Mucosa of descending colon (tissue), 3 donors: ENCODE results near the gene DLK1. TPM values are rescaled to one million over a fixed set of nuclear protein-coding genes. Genes with fewer than 3 reads are reported as not detected.

ENCODE experiments used
- ATAC-seq: fragments of 200-7000 bp; cut with Tn5 transposase; one replicate; pipeline ENCODE4 v1.9.1; 2020; ENCODE audit warnings: mild to moderate bottlenecking, moderate library complexity
- DNase-seq, 3 donors: peaks; one replicate each; pipeline ENCODE4 v3.0.0-alpha.2; 2020
- H3K36me3 ChIP-seq: fragments of 200-600 bp; one replicate; pipeline ENCODE4 v1.8.0; 2021; ENCODE audit warnings: low read depth, mild to moderate bottlenecking
- H3K4me1 ChIP-seq: fragments of 200-600 bp; one replicate; pipeline ENCODE4 v1.8.0; 2021; ENCODE audit warnings: low read depth, mild to moderate bottlenecking
- H3K4me3 ChIP-seq: fragments of 200-600 bp; one replicate; pipeline ENCODE4 v1.8.0; 2021; ENCODE audit warnings: mild to moderate bottlenecking
- H3K9me3 ChIP-seq: fragments of 200-600 bp; one replicate; pipeline ENCODE4 v1.8.0; 2021; ENCODE audit warnings: mild to moderate bottlenecking
- intact Hi-C, 2 donors: fragments of 100-400 bp; cut with DNase I in 1 of 2; cut with micrococcal nuclease in 1 of 2; formaldehyde crosslinking; loops; one replicate each; pipeline versions ENCODE4 v1.11.0 to v1.11.1; 2022; cut with DNase I, micrococcal nuclease
- total RNA-seq, 3 donors: library from RNA; stranded (reverse); fragmentation: NEBNext Ultra II Directional in 2 of 3; extraction: Animal tissue kit (Norgen Biotek cat#: 25700) in 2 of 3; gene quantifications; one replicate each; pipeline versions ENCODE4 v1.2.1 to v1.2.4, GENCODE V29; 2021 to 2023
- TF ChIP-seq, protein P1 (sequence below): fragments of 200-600 bp; IDR thresholded peaks from one replicate; pipeline ENCODE4 v1.8.0; 2022; ENCODE audit warnings: antibody characterized with exemption, mild to moderate bottlenecking
- donor health status: DM: no; HTN: no; CAD: no; lungs with moderate emphysema.
- donor health status: DM: no; HTN: no; CAD: no.
- donor health status: DM: no; HTN: yes; CAD: no.

DLK1 gene
- total RNA-seq, 3 donors from 2014 or later: 1.9 TPM; not detected in 2

DNA sequence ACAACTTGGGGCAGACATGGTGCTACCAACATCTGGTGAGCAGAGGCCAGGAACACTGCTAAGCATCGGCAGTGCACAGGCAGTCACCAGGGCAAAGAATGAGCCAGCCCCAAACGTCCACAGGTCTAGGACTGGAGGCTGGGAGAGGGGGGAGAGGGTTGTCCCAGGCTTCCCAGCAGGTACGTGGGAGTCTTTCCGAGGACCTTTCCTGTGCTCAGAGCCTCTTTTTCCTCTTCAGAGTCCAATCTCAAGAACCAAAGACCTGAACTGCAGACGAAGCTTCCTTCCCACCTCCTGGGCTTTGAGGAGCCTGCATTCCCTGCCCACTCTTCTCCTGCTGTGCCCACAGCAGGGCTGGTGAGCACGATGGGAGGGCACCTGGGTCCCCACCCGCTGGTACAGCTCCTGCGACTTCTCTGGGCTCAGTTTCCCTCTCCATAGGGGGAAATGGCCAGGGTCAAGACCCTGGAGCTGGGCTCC, 48.7 kb downstream of the DLK1 start:
- TF ChIP-seq, protein P1, sequence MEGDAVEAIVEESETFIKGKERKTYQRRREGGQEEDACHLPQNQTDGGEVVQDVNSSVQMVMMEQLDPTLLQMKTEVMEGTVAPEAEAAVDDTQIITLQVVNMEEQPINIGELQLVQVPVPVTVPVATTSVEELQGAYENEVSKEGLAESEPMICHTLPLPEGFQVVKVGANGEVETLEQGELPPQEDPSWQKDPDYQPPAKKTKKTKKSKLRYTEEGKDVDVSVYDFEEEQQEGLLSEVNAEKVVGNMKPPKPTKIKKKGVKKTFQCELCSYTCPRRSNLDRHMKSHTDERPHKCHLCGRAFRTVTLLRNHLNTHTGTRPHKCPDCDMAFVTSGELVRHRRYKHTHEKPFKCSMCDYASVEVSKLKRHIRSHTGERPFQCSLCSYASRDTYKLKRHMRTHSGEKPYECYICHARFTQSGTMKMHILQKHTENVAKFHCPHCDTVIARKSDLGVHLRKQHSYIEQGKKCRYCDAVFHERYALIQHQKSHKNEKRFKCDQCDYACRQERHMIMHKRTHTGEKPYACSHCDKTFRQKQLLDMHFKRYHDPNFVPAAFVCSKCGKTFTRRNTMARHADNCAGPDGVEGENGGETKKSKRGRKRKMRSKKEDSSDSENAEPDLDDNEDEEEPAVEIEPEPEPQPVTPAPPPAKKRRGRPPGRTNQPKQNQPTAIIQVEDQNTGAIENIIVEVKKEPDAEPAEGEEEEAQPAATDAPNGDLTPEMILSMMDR: no peak
- intact Hi-C loops: no loop called here
- DNase-seq: no peak

DNA sequence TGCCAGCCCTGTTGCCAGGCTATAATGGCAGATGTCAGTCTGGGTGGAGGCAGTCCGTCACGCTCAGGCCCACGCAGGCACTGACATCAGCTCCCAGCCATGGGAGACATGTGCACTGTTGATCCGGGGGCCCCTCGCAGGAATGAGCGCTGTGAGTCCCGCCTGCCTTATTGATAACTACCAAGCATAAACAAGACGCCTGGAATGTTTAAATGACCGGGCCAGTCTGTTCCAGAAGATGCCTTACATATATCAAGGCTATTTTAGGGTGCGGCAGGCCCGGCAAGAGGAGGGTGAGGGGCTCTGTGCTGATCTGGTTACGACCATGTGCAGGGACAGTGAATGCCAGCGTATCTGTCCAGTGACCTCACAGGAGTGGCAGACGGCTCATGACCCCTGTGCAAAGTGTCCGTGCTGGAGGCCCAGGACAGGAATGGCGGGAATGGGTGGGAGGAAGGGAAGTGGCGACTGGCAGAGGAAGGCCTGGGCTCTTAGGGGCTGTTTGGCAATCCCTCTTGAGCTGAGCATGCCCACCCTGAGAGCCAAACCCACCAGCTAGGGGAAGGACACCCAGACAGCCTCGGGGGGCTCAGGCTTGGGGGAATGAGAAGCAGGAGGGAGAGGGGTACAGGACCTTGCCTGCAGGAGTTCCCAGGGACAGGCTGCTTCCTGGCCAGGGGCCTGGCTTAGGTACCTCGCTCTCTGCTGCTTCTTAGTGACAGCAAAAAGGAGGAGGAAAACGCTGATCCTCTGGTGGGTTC, 49.3 kb downstream of the DLK1 start:
- intact Hi-C loops: no loop called here
- no peaks in the 10 kb centered on the region for H3K36me3 ChIP-seq
- ATAC-seq (no peak), DNase-seq (no peak)
- no peaks in the 10 kb centered on the region for H3K4me1 ChIP-seq
- TF ChIP-seq, protein P1: no peak
- no peak overlapping the region for H3K4me3 ChIP-seq
- no peaks in the 10 kb centered on the region for H3K9me3 ChIP-seq

More for the DNA sequence above, 48.7 kb downstream of the DLK1 start:
- Histone ChIP-seq H3K36me3 (no peaks in the 10 kb centered on the region), H3K4me1 (no peaks in the 10 kb centered on the region), H3K4me3 (no peak overlapping the region), H3K9me3 (no peaks in the 10 kb centered on the region)
- ATAC-seq: no peak

DNA sequence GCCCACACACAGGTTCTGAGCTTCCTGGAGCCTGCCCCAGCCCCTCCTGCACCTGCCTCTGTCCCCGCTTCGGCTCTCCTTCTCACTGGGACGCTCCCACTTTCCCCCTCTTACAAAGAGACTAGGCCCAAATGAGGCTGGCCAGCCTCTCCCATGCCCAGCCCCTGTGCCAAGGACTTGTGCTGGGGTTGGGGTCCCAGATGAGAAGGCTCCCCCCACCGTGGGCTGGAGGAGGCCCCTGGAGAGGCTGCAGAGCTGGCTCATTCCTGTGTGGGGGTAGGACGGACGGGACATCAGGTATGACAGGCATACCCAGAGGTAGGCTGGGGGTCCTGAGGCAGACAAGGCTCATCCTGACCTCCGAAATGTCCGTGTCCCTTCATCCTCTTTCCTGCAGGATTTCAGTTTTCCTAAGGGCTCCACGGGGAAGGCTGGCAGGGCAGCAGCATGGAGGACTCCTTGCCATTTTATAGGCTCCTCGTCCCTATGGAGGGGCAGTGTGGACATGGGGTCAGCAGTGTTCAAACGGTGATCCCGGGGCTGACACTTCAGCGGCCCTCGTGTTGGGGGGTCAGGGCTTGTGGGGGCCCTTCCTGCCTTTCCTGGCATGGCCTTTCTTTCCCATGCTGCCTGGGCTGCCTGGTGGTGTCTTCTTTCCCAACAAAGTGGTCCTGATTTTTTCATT, 50.1 kb downstream of the DLK1 start:
- intact Hi-C loops: no loop called here
- Histone ChIP-seq H3K36me3 (no peaks in the 10 kb centered on the region), H3K4me3 (no peak overlapping the region), H3K4me1 (no peaks in the 10 kb centered on the region), H3K9me3 (no peaks in the 10 kb centered on the region)
- DNase-seq (no peak), ATAC-seq (no peak)
- TF ChIP-seq, protein P1: no peak

DNA sequence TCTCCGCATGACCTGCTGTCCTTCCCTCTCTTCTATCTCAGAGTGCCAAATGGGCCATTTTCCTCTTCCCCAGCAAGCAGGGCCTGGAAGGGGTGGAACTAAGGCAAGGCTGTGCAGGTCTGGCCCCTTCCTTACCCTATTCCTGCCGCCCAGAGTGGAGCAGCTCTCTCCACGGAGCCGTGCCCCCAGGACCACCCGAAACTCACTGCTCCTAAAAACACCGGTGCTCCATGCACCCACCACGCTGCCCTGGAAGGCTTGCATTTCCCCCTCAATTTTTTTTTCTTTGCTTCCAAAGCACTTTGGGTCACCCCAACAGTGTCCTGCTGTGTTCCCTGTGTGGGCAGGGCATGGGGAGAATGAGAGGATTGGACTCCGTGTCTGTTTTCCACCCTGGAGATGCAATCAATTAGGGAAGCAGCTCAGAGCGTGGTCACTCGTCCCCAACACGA, 50.7 kb downstream of the DLK1 start:
- no peak for ATAC-seq
- no peaks in the 10 kb centered on the region for H3K4me1 ChIP-seq
- TF ChIP-seq, protein P1: no peak
- no peaks in the 10 kb centered on the region for H3K9me3 ChIP-seq
- no peak overlapping the region for H3K4me3 ChIP-seq
- H3K36me3 ChIP-seq: no peaks in the 10 kb centered on the region
- intact Hi-C loops: no loop called here
- no peak for DNase-seq

DNA sequence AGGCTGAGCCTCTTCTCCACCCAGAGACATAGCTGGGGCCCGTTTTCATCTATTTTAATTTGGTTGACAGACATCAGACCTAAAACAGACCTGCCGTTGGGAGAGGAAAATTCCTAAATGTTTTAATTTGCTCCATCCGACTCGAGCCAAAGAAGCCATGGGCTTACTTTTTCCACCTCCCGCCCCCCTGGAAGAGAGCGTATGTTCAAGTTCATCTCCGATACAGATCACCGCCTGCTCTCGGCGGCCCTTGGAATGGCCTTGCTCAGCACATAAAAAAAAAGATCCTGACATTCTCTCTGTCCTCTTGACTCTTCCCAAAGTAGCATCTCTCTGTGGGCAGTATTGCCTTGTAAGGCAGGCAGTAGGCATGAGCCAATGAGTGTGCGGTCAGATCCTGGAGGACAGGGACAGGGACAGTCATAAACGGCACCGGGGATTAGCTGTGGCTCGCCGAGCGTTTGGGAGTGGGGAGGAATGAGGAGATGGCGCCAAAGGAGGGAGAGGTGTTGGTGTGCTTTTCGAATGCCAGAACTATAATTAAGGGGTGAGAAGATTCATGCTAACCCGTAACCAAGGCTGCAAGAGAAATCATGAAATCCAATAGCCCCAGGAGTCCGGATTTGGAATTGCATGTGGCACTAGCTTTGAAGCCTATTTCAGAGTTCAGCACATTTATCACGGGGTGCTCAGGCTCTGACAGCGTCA, 51.3 kb downstream of the DLK1 start:
- no peak for DNase-seq
- no peaks in the 10 kb centered on the region for H3K36me3 ChIP-seq
- no peaks in the 10 kb centered on the region for H3K9me3 ChIP-seq
- intact Hi-C loops: no loop called here
- H3K4me3 ChIP-seq: no peak overlapping the region
- no peak for ATAC-seq
- no peaks in the 10 kb centered on the region for H3K4me1 ChIP-seq
- TF ChIP-seq, protein P1: no peak
